LNCaP clone FGC (cell line): ENCODE data around the gene HIVEP3.

Experiments used
- DNase-seq: peaks from one replicate; pipeline ENCODE4 v3.0.0-alpha.2; 2011; ENCODE audit warnings: low read depth
- H3K4me3 ChIP-seq: 2 replicates; pipeline ENCODE4 v1.5.1; 2011; ENCODE audit warnings: mild to moderate bottlenecking, low read depth, low read length, control low read depth
- TF ChIP-seq, protein P1 (sequence below): IDR thresholded peaks from 2 replicates; pipeline ENCODE4 v1.5.1; 2012; ENCODE audit warnings: mild to moderate bottlenecking; ENCODE audit not compliant: control insufficient read depth, insufficient read depth; ENCODE audit errors: extremely low read depth

HIVEP3 gene

DNA sequence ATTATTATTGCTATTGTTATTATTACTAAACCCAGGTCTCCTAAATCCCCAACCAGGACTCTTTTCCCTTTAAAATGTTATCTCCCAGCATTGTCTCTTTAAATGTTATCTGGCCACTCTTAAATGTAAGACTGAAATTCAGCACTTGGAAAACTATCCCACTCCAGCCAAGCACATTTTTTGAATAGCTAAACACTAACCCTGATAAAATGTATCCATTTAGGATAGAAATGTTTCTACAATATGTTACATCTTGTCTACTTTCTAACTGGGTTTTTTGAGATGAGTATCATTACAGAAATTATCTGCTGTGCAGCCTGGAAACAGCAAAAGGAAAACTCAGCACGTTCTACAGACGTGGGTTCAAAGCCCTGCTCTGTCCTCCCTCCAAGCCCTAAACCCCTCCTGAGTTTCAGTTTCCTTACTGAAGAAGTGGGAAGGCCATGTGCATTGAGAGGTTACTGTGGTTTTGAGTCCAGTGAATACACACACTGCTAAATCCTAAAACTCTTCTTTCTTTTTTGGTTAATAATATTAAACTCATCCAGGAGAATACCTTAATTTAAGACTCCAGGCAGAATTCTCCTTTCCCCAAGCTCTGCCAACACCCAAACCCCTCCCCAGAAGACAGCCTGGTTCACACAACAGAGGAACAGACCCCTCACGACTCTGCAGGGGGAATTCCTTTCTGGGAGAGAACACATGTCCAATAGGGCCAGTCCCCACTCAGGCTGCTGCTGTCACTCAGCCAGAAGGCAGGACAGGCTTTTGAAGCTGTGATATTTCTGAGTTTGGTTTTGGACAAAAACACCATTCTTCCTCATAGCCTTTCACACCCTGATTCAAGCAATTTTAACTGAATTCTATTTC is 41.9 kb downstream of the HIVEP3 start:
- DNase-seq, result no peak
- TF ChIP-seq, protein P1, sequence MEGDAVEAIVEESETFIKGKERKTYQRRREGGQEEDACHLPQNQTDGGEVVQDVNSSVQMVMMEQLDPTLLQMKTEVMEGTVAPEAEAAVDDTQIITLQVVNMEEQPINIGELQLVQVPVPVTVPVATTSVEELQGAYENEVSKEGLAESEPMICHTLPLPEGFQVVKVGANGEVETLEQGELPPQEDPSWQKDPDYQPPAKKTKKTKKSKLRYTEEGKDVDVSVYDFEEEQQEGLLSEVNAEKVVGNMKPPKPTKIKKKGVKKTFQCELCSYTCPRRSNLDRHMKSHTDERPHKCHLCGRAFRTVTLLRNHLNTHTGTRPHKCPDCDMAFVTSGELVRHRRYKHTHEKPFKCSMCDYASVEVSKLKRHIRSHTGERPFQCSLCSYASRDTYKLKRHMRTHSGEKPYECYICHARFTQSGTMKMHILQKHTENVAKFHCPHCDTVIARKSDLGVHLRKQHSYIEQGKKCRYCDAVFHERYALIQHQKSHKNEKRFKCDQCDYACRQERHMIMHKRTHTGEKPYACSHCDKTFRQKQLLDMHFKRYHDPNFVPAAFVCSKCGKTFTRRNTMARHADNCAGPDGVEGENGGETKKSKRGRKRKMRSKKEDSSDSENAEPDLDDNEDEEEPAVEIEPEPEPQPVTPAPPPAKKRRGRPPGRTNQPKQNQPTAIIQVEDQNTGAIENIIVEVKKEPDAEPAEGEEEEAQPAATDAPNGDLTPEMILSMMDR, result no peak

GRCh38 chr1:41875487-41875886 is 43.2 kb downstream of the HIVEP3 start:
- TF ChIP-seq, protein P1, result no peak
- H3K4me3 ChIP-seq, result no peak overlapping the region
- DNase-seq, result no peak

More for the DNA sequence above, 41.9 kb downstream of the HIVEP3 start:
- H3K4me3 ChIP-seq, result no peak overlapping the region

DNA sequence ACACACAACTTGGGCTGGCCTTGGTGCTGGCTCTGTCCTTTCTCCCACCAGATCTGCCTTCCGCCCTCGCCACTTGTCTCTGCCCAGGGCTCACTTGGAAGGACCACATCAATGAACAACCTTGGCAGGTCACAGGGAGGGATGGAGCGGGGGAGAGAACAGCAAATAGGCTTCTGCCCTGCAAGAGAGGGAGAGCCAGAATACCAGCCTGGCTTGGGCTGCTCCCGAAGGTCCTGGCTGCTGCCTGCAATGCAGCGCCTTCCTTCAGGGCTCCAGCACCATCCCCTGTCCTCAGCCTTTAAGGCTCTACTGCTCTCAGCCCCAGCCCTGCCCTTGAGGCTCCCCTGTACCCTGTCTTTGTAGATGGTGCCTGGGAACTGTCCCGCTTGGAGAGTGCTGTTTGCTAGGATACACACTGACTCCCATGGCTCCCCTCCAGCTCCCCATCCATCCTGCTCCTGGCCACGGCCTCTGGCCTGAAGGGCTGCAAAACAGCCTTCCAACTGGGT is 43.8 kb downstream of the HIVEP3 start:
- DNase-seq, result no peak
- H3K4me3 ChIP-seq, result no peak overlapping the region
- TF ChIP-seq, protein P1, result no peak

- no peak for DNase-seq
- H3K4me3 ChIP-seq, result no peak overlapping the region
- TF ChIP-seq, protein P1, result no peak
These were observed 44.5 kb downstream of the HIVEP3 start for GRCh38 chr1:41874151-41874719.

DNA sequence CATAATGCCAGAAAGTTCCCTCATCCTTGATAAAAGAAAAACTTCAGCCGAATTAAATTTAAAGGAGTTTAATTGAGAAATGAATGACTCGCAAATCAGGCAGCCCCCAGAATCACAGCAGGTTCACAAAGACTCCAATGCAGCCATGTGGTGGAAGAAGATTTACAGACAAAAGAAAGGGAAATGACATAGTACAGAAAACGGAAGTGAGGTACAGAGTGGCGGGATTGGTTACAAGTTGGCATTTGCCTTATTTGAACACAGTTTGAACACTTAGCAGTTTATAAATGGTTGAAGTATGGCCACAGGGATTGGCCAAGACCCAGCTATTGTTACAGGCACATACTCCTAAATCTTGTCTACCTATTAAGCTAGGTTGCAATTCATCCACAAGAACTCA is 46.6 kb downstream of the HIVEP3 start:
- TF ChIP-seq, protein P1, result no peak
- no peak overlapping the region for H3K4me3 ChIP-seq
- no peak for DNase-seq

DNA sequence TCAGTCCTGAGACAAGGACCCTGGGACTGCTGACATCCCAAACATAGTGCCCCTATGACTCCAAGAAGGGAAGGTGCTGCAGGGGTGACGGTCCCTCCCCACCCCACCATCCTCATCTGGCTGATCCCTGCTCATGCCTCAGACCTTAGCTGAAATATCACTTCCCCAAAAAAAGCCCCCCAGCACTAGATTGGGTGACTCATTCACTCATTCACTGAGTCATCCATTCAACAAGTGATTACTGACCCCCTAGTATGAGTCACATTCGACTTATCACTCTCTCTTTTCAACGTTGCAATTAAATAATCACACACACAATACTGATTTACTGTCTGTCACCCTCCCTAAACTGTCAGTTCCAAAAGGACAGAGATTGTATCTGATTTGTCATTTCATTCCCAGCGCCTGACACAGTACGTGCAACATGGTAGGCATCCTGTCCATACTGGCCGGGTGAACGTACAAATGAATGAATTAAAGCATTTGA is 48.6 kb downstream of the HIVEP3 start:
- TF ChIP-seq, protein P1, result no peak
- no peak overlapping the region for H3K4me3 ChIP-seq
- no peak for DNase-seq
